Central memory CD8-positive, alpha-beta T cell (primary cell): ENCODE results near the gene TFAM.
"Not testable (repeated sequence)": the region's sequence is repeated elsewhere in the genome, so short reads cannot be mapped to it uniquely, and the experiment has no call there.

Experiments used
- ATAC-seq: fragments of 150-1000 bp; cut with Tn5 transposase; replicated peaks from 2 replicates; pipeline ENCODE4 v1.10.0; 2022; ENCODE audit warnings: mild to moderate bottlenecking, moderate FRiP score, moderate number of reproducible peaks; ENCODE audit not compliant: poor library complexity, severe bottlenecking; ENCODE audit errors: extremely low read depth
- DNase-seq, 2 donors: peaks; one replicate each; pipeline ENCODE4 v3.0.0; 2021; ENCODE audit warnings: low spot score in 2 of 2
- H3K27ac Mint-ChIP-seq: one replicate; pipeline ENCODE4 v1.8.0; 2022; ENCODE audit warnings: low read depth, mild to moderate bottlenecking, moderate library complexity, mixed read lengths
- H3K27me3 Mint-ChIP-seq: one replicate; pipeline ENCODE4 v1.8.0; 2022; ENCODE audit warnings: mixed read lengths
- H3K36me3 Mint-ChIP-seq: one replicate; pipeline ENCODE4 v1.8.0; 2022; ENCODE audit warnings: mild to moderate bottlenecking, moderate library complexity, mixed read lengths; ENCODE audit not compliant: insufficient read depth
- H3K4me1 Mint-ChIP-seq: one replicate; pipeline ENCODE4 v1.8.0; 2022; ENCODE audit warnings: mixed read lengths
- H3K4me3 Mint-ChIP-seq: one replicate; pipeline ENCODE4 v1.8.0; 2022; ENCODE audit warnings: mild to moderate bottlenecking, moderate library complexity, mixed read lengths
- H3K9me3 Mint-ChIP-seq: one replicate; pipeline ENCODE4 v1.8.0; 2022; ENCODE audit warnings: mixed read lengths

The TFAM gene

DNA sequence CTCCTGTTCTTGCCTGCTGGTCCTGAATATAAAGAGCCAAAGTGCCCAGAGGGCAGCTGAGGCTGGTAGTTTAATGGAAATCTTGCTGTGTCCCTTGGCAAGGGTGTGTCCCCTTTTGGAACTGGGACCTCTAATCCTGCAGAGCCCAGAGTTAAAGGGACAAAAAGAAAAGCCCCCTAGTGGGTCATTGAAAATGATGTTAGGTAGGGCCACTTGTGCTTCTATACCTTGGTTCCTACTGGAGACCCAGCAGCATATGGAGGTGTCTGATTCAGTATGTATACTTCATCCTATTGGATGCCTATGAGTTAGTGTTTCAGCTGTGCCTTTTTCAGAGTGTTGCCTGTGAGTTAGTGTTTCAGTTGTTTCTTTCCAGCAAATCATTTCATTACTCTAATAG lies 30.5 kb downstream of the TFAM start:
- H3K9me3 Mint-ChIP-seq: no peaks in the 10 kb centered on the region
- peaks cover 1% of the 10 kb centered on the region for H3K36me3 Mint-ChIP-seq
- H3K4me3 Mint-ChIP-seq: no peak overlapping the region
- DNase-seq: no peak
- no peak for ATAC-seq
- peaks cover 25% of the 10 kb centered on the region for H3K27me3 Mint-ChIP-seq
- H3K27ac Mint-ChIP-seq: no peak overlapping the region
- H3K4me1 Mint-ChIP-seq: no peaks in the 10 kb centered on the region

DNA sequence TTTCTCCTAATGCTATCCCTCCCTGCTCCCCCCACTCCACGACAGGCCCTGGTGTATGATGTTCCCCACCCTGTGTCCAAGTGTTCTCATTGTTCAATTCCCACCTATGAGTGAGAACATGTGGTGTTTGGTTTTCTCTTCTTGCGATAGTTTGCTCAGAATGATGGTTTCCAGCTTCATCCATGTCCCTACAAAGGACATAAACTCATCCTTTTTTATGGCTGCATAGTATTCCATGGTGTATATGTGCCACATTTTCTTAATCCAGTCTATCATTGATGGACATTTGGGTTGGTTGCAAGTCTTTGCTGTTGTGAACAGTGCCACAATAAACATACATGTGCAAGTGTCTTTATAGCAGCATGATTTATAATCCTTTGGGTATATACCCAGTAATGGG lies 32.7 kb downstream of the TFAM start:
- H3K27me3 Mint-ChIP-seq: peaks cover 37% of the 10 kb centered on the region
- not testable (repeated sequence) for H3K4me3 Mint-ChIP-seq, H3K9me3 Mint-ChIP-seq, DNase-seq, H3K36me3 Mint-ChIP-seq, H3K27ac Mint-ChIP-seq, H3K4me1 Mint-ChIP-seq, ATAC-seq

DNA sequence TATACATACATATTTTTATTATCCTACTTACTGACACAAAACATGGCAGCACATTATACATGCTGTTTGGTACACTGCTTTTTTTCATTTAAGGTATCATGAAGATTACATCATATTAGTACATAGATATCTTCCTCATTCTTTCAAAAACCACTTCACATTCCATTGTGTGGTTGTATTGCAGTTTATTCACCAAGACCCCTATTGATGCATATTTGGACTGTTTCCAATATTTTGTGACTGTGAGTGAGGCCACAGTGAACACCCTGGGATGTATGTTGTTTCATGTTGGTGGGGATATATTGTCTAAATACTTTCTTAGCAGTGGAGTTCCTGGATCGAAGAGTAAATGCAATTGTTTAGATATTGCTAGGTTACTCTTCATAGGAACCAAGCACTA lies 39.0 kb downstream of the TFAM start:
- peaks cover 1% of the 10 kb centered on the region for H3K36me3 Mint-ChIP-seq
- DNase-seq (no peak), ATAC-seq (no peak)
- no peaks in the 10 kb centered on the region for H3K9me3 Mint-ChIP-seq
- no peak overlapping the region for H3K4me3 Mint-ChIP-seq
- no peak overlapping the region for H3K27ac Mint-ChIP-seq
- peaks cover 20% of the 10 kb centered on the region for H3K27me3 Mint-ChIP-seq
- no peaks in the 10 kb centered on the region for H3K4me1 Mint-ChIP-seq

DNA sequence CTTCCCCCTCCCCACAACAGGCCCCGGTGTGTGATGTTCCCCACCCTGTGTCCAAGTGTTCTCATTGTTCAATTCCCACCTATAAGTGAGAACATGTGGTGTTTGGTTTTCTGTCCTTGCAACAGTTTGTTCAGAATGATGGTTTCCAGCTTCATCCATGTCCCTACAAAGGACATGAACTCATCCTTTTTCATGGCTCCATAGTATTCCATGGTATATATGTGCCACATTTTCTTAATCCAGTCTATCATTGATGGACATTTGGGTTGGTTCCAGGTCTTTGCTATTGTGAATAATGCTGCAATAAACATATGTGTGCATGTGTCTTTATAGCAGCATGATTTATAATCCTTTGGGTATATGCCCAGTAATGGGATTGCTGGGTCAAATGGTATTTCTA lies 43.2 kb downstream of the TFAM start:
- peaks cover 18% of the 10 kb centered on the region for H3K27me3 Mint-ChIP-seq
- ATAC-seq, H3K27ac Mint-ChIP-seq, H3K36me3 Mint-ChIP-seq, H3K4me3 Mint-ChIP-seq, DNase-seq, H3K9me3 Mint-ChIP-seq, H3K4me1 Mint-ChIP-seq: not testable (repeated sequence)

DNA sequence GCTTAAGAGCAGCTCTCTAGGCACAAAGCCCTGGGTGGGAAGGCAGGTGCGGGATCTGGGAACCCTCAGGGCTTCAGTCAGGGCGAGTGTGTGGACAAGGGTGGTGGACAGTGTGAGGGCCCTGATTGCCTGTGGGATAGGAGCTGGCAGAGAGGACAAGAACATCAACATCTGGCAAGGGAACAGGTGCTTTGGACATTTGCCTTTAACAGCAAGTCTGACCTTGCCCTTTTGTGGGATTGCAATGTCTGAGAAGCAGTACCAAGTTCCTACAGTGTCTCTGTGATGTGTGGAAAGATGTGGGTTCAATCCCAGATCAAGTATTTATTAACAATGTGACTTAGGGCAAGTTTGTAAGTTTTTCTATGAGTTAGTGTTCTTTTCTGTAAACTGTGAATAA lies 46.7 kb downstream of the TFAM start:
- Mint-ChIP-seq H3K27me3 (peaks cover 25% of the 10 kb centered on the region), H3K9me3 (no peaks in the 10 kb centered on the region), H3K36me3 (no peaks in the 10 kb centered on the region), H3K4me3 (no peak overlapping the region), H3K4me1 (peaks cover 6% of the 10 kb centered on the region), H3K27ac (no peak overlapping the region)
- DNase-seq (no peak), ATAC-seq (no peak)

DNA sequence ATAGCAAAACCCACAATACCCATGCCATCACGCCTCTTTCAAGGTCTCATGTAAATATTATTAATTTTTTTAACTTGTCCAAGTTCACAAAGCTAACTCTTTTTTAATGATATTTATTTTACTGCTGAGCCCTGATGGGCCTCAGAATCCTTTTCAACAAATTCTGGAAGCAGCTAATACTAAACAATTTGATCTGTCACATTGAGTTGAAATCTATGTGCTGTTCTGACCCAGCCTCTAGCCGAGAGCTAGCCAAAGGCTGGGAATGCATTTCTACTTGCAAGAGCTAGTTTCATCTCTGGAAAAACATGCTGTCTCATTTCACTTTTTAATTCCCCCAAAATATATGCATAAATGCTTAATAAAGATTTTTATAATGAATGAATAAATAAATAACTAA lies 47.9 kb downstream of the TFAM start:
- Mint-ChIP-seq H3K27ac (no peak overlapping the region), H3K4me1 (peaks cover 6% of the 10 kb centered on the region), H3K27me3 (peaks cover 20% of the 10 kb centered on the region), H3K4me3 (no peak overlapping the region), H3K9me3 (no peaks in the 10 kb centered on the region), H3K36me3 (no peaks in the 10 kb centered on the region)
- ATAC-seq: no peak
- no peak for DNase-seq

DNA sequence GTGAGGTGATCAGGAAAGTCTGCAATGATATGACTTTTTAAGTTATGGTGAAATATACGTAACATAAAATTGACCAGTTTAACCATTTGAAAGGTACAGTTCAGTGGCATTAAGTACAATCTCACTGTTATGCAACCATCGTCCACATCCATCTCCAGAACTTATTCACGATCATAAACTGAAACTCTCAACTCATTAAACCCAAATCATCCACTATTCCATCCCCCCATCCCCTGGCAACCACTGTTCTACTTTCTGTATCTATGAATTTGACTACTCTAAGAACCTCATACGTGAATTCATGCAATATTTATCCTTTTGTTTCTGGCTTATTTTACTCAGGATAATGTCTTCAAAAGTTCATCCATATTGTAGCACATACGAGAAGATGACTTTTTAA lies 48.4 kb downstream of the TFAM start:
- Mint-ChIP-seq H3K9me3 (no peaks in the 10 kb centered on the region), H3K27me3 (peaks cover 20% of the 10 kb centered on the region), H3K4me3 (no peak overlapping the region), H3K27ac (no peak overlapping the region), H3K4me1 (peaks cover 6% of the 10 kb centered on the region), H3K36me3 (no peaks in the 10 kb centered on the region)
- ATAC-seq (no peak), DNase-seq (no peak)

DNA sequence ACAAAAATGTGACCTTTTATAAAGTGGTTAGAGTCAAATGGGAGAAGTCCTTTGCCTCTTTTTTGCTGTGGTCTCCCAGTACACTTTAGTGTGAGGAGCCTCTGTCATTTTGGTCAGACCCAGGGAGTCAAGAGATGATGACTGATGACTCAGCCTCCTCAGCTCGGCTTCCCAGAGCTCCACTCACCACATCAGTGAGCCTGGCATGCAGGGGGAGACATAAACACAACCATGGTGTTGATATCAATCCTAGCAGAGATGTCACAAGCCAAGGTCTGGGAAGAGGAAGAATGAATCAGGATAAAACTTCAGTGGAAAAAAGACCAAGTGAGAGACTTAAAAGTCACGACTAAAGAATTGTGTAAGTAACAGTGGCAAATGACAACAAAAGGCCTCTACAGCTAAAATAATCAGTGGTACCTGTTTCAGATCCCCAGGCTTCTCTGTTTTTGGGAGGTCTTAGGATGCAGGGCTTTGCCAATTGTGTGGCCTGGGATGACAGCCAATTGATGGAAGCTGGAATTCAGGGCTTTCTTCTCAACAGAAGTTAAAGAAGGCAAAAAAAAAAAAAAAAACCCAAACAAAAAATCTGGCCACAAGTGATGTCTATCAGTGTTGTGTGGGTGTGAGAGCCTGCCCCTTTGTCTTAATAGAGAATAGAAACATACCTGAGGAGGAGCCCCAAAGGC lies 50.2 kb downstream of the TFAM start:
- Mint-ChIP-seq H3K9me3 (peaks cover 7% of the 10 kb centered on the region), H3K27me3 (peaks cover 20% of the 10 kb centered on the region), H3K4me1 (peaks cover 6% of the 10 kb centered on the region), H3K36me3 (no peaks in the 10 kb centered on the region), H3K27ac (no peak overlapping the region), H3K4me3 (no peak overlapping the region)
- no peak for ATAC-seq
- DNase-seq: no peak

DNA sequence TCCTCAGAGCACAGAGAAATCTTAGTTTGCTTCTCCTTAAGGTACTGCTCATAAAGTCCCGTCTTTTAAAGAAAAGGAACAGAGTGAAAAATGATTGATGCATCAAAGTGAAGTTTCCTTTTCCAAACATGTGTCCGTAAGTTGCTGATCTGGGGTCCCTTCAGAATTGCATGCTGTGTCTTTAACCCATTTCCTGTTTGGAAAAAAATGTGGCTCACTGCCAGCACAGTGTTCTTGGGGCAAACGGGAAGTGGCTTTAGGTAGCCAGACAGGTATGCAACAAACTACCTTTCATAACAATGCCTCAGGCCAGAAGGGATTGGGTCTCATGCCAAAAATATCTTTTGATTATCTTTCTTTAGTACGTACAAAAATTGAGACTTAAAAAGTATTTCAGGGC lies 50.9 kb downstream of the TFAM start:
- peaks cover 20% of the 10 kb centered on the region for H3K27me3 Mint-ChIP-seq

DNA sequence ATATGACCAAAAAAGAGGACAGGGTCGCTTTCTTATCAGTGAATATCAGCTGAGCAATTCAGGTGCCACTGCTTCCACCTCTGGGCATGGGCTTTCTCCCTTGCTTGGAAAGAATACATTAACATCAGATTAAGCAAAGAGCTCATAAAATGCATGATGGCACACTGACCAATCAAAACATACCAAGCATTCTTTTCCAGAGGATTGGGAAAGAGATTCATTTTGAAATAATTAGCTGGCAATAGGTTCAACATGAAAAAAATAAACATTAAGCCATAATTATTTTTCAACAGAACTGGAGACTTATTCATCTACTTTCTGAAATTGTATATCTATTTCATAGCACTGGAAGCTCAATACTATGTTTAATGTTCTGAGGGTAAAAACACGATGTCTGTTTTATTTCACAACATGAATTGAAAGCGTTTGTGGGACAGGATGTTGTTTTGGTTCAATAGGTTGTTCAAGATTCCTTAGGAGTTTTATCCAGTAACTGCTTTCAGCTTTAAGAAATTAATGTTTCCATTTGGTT lies 53.2 kb downstream of the TFAM start:
- no peak for DNase-seq
- H3K36me3 Mint-ChIP-seq: no peaks in the 10 kb centered on the region
- peaks cover 9% of the 10 kb centered on the region for H3K27me3 Mint-ChIP-seq
- ATAC-seq: no peak
- peaks cover 6% of the 10 kb centered on the region for H3K4me1 Mint-ChIP-seq
- peaks cover 8% of the 10 kb centered on the region for H3K9me3 Mint-ChIP-seq
- H3K4me3 Mint-ChIP-seq: no peak overlapping the region
- H3K27ac Mint-ChIP-seq: no peak overlapping the region

More for the DNA sequence above, 50.9 kb downstream of the TFAM start:
- Mint-ChIP-seq H3K4me1 (peaks cover 6% of the 10 kb centered on the region), H3K27ac (no peak overlapping the region), H3K4me3 (no peak overlapping the region), H3K9me3 (peaks cover 8% of the 10 kb centered on the region), H3K36me3 (no peaks in the 10 kb centered on the region)
- no peak for ATAC-seq
- DNase-seq: no peak

GRCh38 chr10:58438986-58439385 lies 53.8 kb downstream of the TFAM start:
- no peak overlapping the region for H3K27ac Mint-ChIP-seq
- peaks cover 8% of the 10 kb centered on the region for H3K9me3 Mint-ChIP-seq
- peaks cover 5% of the 10 kb centered on the region for H3K27me3 Mint-ChIP-seq
- no peaks in the 10 kb centered on the region for H3K36me3 Mint-ChIP-seq
- H3K4me1 Mint-ChIP-seq: peaks cover 6% of the 10 kb centered on the region
- H3K4me3 Mint-ChIP-seq: no peak overlapping the region
- DNase-seq (no peak), ATAC-seq (no peak)

- Mint-ChIP-seq H3K27me3 (no peaks in the 10 kb centered on the region), H3K4me3 (no peak overlapping the region), H3K27ac (no peak overlapping the region), H3K36me3 (no peaks in the 10 kb centered on the region), H3K4me1 (peaks cover 6% of the 10 kb centered on the region), H3K9me3 (peaks cover 8% of the 10 kb centered on the region)
- no peak for ATAC-seq
- no peak for DNase-seq
These were observed 54.6 kb downstream of the TFAM start for GRCh38 chr10:58439632-58440364.

GRCh38 chr10:58440484-58440883 lies 55.3 kb downstream of the TFAM start:
- no peaks in the 10 kb centered on the region for H3K36me3 Mint-ChIP-seq
- peaks cover under 1% of the 10 kb centered on the region for H3K4me1 Mint-ChIP-seq
- H3K4me3 Mint-ChIP-seq: no peak overlapping the region
- DNase-seq (no peak), ATAC-seq (no peak)
- no peak overlapping the region for H3K27ac Mint-ChIP-seq
- H3K9me3 Mint-ChIP-seq: peaks cover 8% of the 10 kb centered on the region
- H3K27me3 Mint-ChIP-seq: no peaks in the 10 kb centered on the region
